Activated CD8-positive, alpha-beta memory T cell treated with anti-CD3 and anti-CD28 coated beads, Interleukin-2, amount 50 U/mL, for 4 hours (primary cell): ENCODE data around the gene HSPA8.

Experiments used
- DNase-seq: peaks from one replicate; pipeline ENCODE4 v3.0.0-alpha.2; 2020

HSPA8 gene

DNA sequence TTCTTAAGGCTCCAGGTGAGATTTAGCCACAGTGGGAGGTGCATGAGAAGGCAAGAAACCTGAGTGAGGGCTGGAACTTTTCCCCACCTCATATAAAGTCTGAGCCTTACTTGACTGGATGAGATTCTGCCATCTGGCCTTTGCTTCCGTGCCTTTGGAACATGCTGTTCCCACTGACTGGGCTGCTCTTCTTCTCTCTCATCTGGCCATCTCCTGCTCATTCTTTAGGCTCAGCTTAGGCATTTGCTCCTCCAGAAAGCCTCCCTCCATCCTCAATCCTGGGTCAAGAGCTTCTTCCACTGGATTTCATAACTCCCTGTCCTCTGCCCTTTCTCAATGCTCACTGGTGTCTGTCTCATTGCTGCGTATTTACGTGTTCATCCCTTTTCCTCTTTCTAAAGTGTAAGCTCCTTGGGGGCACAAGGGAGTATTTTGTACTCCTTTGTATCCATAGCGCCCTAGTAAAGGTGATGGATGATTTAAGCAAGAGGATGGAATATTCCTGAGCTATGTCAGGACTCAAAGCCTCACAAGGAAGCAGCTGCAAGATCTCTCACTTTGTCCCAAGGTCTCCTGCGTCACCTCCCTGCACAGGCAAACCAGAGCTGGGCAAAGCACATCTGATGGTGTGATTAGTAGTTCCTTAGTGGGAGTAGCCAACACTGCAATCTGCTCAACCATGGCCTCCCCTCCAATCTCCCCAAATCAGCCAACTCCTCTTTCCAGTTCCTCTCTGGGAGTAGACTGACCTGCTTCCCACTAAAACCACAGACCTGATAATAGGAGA is 15.3 kb downstream of the HSPA8 start:
- DNase-seq = no peak

DNA sequence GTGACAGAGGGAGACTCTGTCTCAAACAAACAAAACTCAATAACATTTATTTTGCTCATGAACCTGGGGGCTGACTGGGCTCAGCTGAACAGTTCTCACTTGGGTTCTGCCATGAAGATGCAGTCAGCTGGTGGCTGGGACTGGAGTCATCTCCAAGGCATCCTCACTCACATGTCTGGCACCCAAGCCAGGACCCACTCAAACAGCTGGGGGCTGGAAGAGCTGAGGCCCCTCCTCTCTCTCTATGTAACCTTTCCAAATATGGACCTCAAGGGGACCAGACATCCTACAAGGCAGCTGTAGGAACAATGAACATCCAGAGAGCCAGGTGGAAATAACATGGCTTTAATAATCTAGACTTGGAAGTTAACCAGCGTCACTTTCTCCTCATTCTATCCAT is 16.8 kb downstream of the HSPA8 start:
- no peak for DNase-seq

DNA sequence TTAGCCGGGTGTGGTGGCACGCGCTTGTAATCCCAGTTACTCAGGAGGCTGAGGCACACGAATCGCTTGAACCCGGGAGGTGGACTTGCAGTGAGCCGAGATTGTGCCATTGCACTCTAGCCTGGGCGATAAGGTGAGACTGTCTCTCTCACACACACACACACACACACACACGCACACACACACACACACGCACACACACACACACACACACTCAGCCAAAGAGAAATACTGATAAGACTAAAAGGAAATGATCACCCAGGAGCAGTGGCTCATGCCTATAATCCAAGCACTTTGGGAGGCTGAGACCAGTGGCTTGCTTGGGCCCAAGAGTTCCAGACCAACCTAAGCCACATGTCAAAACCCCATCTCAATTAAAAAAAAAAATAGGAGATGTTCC is 20.8 kb downstream of the HSPA8 start:
- no peak for DNase-seq

DNA sequence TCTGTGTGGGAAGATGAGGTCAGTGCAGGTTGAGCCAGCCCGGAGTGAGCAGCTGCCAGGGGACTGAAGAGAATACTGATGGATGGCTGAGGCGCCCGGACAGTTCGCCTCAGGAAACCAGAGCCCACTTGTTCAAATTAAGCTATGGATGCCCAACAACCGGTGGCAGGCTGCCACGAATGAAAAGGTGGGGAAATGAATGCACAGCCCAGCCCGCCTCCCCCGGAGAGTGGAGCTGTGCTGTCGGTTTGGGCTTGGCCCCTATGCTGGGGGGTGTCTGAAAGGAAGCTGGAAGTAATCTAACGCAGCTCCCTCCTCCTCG is 21.9 kb downstream of the HSPA8 start:
- DNase-seq = no peak

DNA sequence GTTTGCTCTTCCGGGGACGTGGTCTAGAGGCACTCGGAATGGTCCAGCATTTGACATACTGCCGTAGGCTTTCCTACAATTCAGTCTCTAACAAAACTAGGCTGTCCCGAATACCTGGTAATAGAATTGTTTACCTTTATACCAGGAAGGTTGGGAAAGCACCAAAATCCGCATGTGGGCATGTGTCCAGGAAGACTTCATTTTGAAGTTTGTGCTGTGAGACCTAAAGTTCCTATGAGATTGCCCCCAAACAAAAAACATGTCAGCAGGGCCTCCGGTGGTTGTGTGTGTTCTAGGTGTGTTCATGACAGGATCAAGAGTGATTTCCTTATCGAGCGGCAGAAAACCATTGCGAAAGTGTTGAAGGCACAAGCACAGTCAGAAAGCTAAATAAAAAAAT is 26.1 kb downstream of the HSPA8 start:
- DNase-seq = no peak

DNA sequence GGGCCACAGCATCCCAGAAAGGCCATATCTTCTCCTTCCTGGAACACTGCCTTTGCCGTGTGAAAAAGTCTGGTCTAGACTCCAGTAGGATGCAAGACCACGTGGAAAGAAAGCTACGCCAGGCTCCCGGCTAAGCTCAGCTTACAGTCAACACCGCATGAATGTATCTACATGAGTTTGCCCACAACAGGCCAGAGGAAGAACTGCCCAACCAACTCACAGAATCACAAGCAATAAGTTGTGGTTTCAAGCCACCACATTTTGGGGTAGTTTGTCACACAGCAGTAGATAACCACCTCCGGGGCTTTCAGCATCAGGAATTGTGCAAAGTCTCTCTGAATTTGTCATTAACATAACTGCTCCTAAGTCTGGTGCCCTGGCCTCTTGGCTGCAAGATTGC is 27.3 kb downstream of the HSPA8 start:
- DNase-seq = no peak

DNA sequence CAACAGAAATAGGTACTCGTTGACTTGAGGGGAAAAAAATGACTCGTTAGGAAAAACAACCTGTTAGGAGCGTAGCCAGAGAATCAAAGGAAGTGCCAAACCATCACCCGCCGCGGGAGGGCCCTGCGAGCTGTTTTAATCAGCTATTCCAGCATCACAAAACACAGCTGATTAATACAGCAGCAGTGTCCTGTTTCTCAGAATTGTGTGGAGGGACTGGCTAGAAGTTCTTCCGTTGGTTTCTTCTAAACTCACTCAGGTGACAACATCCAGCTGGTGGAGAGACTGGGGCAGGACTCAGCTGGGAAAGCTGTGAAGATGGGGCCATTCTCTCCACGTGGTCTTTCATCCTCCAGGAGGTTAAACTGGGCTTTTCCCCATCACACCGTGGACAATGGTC is 28.0 kb downstream of the HSPA8 start:
- DNase-seq = no peak

DNA sequence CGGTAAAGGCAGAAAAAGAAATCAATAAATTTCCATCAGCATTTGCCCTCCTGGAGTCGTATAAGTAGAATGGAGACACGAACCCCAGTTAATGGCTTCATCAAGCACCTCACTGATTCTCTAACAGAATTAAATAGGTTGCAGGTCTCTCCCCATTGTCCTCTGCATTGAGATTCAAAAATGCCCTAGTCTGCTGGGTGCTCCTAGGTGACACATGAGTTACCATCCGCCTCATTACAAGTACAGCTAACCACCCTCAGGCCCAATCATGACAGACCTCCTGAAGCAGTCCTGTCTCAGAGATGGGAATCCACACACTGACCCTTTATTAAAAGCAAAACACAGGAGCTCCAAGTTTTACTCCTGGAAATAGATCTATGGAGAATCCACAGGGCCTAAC is 31.4 kb downstream of the HSPA8 start:
- DNase-seq = no peak

DNA sequence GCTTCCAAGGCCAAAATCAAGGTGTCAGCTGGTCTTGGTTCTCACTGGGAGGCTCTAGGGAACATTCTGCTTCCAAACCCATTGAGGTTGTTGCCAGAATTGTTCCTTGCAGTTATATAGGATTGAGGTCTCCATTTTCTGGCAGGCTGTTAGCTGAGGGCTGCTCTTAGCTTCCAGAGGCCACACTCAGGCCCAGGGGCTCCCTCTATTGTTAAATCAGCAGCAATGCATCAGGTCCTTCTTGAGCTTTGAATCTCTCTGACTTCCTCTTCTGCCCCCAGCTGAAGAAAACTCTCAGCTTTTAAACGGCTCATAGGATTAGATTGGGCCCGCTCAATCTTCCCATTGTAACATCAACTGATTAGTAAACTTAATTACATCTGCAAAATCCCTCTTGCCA is 41.0 kb downstream of the HSPA8 start:
- DNase-seq = peak; percentile 20

DNA sequence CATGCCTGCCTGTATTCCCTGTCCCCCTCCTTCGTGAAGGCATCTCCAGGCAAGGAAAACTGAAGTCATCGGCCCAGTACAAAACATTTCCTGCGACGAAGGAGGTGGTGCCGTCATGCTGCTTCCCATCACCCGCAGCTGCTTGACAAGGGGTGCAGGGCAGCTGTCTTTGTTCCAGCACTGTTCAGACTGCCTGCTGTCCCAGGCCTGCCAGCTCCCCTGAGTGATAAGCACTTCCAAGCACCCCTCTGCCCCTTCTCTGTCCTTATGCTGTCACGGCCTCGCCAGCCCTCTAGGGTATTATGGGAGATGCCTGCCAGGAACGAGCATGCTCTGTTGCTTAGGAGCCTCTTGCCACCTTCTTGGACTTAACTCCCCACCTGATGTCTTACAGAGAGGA is 43.2 kb downstream of the HSPA8 start:
- DNase-seq = no peak

DNA sequence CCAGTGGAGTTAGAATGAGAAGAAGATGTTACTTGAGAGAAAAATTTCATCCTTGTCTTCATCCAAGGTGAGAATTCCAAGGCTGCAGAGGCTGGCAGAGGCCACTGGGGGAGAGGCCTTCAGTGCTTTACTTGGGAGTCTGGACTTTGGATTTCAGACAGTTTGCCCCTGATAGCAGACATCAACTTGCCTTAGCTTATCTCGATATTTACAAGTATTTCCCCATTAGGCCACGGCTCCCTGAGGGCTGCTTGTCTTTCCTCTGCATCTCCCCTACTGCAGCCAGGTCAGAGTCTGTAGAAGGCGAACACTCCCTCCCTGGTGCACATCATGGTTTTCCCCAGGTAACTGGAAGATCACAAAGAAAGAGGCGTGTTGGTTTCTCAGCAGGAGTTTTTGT is 50.4 kb downstream of the HSPA8 start:
- no peak for DNase-seq
